ENCODE data around the gene GRM1.
A peak's percentile ranks its signal among the peaks of the same experiment; 100 is the strongest.

The GRM1 gene

DNA sequence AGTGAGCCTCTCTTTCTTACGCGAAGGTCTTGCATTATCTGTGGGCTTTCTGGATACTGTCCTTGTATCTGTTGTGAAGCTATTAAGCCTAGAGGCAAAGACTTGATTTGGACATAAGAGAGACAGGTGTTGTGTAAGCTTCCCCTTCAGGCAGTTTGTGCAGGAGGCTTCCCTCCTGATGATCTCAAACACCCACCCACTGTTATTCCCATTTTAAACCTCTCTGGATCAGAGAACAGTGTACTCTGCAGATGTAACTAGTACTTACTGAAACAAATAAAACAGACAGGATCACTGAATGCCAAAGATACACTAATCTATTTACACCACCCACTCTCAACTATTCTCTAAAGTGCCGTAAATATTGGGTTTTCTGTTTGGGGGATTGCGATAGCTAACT lies 401.0 kb downstream of the GRM1 start:
- H3K27me3 ChIP-seq: no peaks in the 10 kb centered on the region
- no peaks in the 10 kb centered on the region; the same call in 1 of the 2 replicates for H3K9me3 ChIP-seq
- H3K9ac ChIP-seq: no peak overlapping the region
- H3K4me3 ChIP-seq: no peak overlapping the region
- no peak for TF ChIP-seq Cebpa-rat (IDR thresholded peaks at IDR 0.05)
- no peaks in the 10 kb centered on the region for H3K36me3 ChIP-seq
- no peaks in the 10 kb centered on the region for H3K4me1 ChIP-seq
- H4K20me1 ChIP-seq: no peaks in the 10 kb centered on the region
- no peak overlapping the region for H3K4me2 ChIP-seq
- no peak overlapping the region for H3K27ac ChIP-seq

DNA sequence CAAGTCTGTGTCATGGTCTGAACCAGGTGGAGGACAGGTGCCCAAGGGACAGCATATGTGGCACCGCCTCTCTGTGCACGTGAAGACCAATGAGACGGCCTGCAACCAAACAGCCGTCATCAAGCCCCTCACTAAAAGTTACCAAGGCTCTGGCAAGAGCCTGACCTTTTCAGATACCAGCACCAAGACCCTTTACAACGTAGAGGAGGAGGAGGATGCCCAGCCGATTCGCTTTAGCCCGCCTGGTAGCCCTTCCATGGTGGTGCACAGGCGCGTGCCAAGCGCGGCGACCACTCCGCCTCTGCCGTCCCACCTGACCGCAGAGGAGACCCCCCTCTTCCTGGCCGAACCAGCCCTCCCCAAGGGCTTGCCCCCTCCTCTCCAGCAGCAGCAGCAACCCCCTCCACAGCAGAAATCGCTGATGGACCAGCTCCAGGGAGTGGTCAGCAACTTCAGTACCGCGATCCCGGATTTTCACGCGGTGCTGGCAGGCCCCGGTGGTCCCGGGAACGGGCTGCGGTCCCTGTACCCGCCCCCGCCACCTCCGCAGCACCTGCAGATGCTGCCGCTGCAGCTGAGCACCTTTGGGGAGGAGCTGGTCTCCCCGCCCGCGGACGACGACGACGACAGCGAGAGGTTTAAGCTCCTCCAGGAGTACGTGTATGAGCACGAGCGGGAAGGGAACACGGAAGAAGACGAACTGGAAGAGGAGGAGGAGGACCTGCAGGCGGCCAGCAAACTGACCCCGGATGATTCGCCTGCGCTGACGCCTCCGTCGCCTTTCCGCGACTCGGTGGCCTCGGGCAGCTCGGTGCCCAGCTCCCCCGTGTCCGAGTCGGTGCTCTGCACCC lies 405.2 kb downstream of the GRM1 start:
- no peak overlapping the region for H3K9ac ChIP-seq
- no peaks in the 10 kb centered on the region for H4K20me1 ChIP-seq
- H3K36me3 ChIP-seq: no peaks in the 10 kb centered on the region
- no peaks in the 10 kb centered on the region for H3K4me1 ChIP-seq
- H3K27ac ChIP-seq: no peak overlapping the region
- no peak for TF ChIP-seq Cebpa-rat (IDR thresholded peaks at IDR 0.05)
- no peaks in the 10 kb centered on the region for H3K27me3 ChIP-seq
- H3K4me3 ChIP-seq: no peak overlapping the region
- H3K9me3 ChIP-seq: no peaks in the 10 kb centered on the region; the same call in 1 of the 2 replicates
- no peak overlapping the region for H3K4me2 ChIP-seq

DNA sequence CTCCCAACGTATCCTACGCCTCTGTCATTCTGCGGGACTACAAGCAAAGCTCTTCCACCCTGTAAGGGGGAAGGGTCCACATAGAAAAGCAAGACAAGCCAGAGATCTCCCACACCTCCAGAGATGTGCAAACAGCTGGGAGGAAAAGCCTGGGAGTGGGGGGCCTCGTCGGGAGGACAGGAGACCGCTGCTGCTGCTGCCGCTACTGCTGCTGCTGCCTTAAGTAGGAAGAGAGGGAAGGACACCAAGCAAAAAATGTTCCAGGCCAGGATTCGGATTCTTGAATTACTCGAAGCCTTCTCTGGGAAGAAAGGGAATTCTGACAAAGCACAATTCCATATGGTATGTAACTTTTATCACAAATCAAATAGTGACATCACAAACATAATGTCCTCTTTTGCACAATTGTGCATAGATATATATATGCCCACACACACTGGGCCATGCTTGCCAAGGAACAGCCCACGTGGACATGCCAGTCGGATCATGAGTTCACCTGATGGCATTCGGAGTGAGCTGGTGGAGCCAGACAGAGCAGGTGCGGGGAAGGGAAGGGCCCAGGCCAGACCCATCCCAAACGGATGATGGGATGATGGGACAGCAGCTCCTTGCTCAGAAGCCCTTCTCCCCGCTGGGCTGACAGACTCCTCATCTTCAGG lies 406.0 kb downstream of the GRM1 start:
- Histone ChIP-seq H3K4me3 (no peak overlapping the region), H3K4me2 (no peak overlapping the region), H3K27me3 (no peaks in the 10 kb centered on the region), H4K20me1 (no peaks in the 10 kb centered on the region), H3K27ac (no peak overlapping the region), H3K9ac (no peak overlapping the region), H3K4me1 (no peaks in the 10 kb centered on the region), H3K9me3 (no peaks in the 10 kb centered on the region; the same call in 1 of the 2 replicates), H3K36me3 (no peaks in the 10 kb centered on the region)
- no peak for TF ChIP-seq Cebpa-rat (IDR thresholded peaks at IDR 0.05)

DNA sequence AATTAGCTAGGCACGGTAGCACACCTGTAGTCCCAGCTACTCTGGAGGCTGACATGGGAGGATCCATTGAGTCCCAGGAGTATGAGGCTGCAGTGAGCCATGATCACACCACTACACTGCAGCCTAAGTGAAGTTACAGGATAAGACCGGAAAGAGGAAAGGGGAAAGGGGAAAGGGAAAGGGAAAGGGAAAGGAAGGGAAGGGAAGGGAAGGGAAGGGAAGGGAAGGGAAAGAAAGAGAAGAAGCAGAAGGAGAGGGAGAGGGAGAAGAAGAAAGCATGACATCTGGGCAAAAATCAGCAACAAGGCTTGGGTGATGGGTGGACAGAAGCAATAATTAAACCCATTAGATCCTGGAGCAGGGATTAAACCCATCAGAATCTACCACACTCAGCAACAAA lies 413.0 kb downstream of the GRM1 start:
- H3K4me3 ChIP-seq: no peak overlapping the region
- H3K36me3 ChIP-seq: no peaks in the 10 kb centered on the region
- no peaks in the 10 kb centered on the region for H3K27me3 ChIP-seq
- H3K27ac ChIP-seq: no peak overlapping the region
- no peaks in the 10 kb centered on the region for H4K20me1 ChIP-seq
- no peaks in the 10 kb centered on the region for H3K9me3 ChIP-seq
- TF ChIP-seq Cebpa-rat (IDR thresholded peaks at IDR 0.05): no peak
- H3K4me2 ChIP-seq: no peak overlapping the region
- H3K9ac ChIP-seq: no peak overlapping the region
- H3K4me1 ChIP-seq: no peaks in the 10 kb centered on the region

DNA sequence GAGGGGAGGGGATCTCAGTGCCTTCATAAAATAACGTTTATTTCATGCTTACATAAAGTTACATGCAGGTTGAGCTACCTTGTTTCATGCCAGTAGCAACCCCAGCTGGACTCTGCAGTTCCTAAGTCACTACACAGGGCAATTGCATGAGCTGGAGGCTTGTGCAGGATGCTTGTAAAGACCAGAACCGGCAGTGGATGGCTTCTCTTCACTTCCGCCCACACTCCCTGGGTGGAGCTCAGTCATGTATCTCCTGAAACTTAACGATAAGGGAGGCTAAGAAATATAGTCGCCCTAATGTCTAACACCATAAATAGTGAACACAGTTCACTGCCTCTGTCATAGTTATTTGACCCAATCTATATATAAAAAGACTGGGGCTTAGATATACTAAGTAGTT lies 415.3 kb downstream of the GRM1 start:
- Histone ChIP-seq H3K4me1 (no peaks in the 10 kb centered on the region), H3K27ac (no peak overlapping the region), H3K9ac (no peak overlapping the region), H3K36me3 (no peaks in the 10 kb centered on the region), H3K9me3 (no peaks in the 10 kb centered on the region), H3K4me3 (no peak overlapping the region), H3K27me3 (no peaks in the 10 kb centered on the region), H3K4me2 (no peak overlapping the region), H4K20me1 (no peaks in the 10 kb centered on the region)
- TF ChIP-seq Cebpa-rat (IDR thresholded peaks at IDR 0.05): no peak

- Histone ChIP-seq H3K27ac (no peak overlapping the region), H3K9me3 (no peaks in the 10 kb centered on the region), H3K36me3 (no peaks in the 10 kb centered on the region), H3K9ac (no peak overlapping the region), H3K4me1 (no peaks in the 10 kb centered on the region), H3K27me3 (no peaks in the 10 kb centered on the region), H3K4me2 (no peak overlapping the region), H4K20me1 (no peaks in the 10 kb centered on the region), H3K4me3 (no peak overlapping the region)
- no peak for TF ChIP-seq Cebpa-rat (IDR thresholded peaks at IDR 0.05)
Measured at GRCh38 chr6:146445233-146445632, 416.4 kb downstream of the GRM1 start.

DNA sequence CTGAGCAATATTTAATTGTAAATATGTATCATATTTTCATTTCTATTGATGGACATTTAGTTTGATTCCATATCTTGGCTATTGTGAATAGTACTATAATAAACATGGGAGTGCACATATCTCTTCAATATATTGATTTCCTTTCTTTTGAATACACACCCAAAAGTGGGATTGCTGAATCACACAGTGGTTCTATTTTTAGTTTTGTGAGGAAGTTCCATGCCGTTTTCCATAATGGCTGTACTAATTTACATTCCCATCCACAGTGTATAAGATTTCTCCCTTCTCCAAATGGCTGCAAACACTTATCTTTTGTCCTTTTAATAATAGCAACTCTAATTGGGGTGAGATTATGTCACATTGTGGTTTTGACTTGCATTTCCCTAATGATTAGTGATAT lies 428.0 kb downstream of the GRM1 start:
- no peaks in the 10 kb centered on the region for H3K27me3 ChIP-seq
- no peak overlapping the region for H3K9ac ChIP-seq
- no peak overlapping the region for H3K4me3 ChIP-seq
- no peak for TF ChIP-seq Cebpa-rat (IDR thresholded peaks at IDR 0.05)
- H3K4me2 ChIP-seq: no peak overlapping the region
- no peaks in the 10 kb centered on the region for H4K20me1 ChIP-seq
- H3K36me3 ChIP-seq: no peaks in the 10 kb centered on the region
- no peak overlapping the region for H3K27ac ChIP-seq
- peaks cover 9% of the 10 kb centered on the region for H3K9me3 ChIP-seq
- no peaks in the 10 kb centered on the region for H3K4me1 ChIP-seq

DNA sequence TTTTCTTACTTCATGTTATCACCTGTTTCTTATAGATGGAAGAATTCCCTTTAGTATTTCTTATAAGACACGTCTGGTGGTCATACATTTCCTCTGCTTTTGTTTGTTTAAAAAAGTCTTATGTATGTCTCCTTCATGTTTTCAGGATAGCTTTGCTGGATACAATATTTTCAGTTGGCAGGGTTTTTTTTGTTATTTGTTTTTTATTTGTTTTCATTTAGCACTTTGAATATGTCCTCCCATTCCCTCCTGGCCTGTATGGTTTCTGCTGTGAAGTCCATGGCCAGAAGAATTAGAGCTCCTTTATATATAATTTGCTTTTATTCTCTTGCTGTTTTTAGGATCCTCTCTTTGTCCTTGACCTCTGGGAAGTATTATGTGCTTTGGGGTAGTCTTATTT lies 432.1 kb downstream of the GRM1 start:
- H3K27me3 ChIP-seq: no peaks in the 10 kb centered on the region
- H3K9ac ChIP-seq: no peak overlapping the region
- H3K4me3 ChIP-seq: no peak overlapping the region
- TF ChIP-seq Cebpa-rat (IDR thresholded peaks at IDR 0.05): no peak
- H3K4me2 ChIP-seq: no peak overlapping the region
- H3K36me3 ChIP-seq: no peaks in the 10 kb centered on the region
- H3K27ac ChIP-seq: no peak overlapping the region
- peaks cover 12% of the 10 kb centered on the region for H3K9me3 ChIP-seq
- no peaks in the 10 kb centered on the region for H4K20me1 ChIP-seq
- no peaks in the 10 kb centered on the region for H3K4me1 ChIP-seq

GRCh38 chr6:146470091-146470770 lies 441.4 kb downstream of the GRM1 start:
- H4K20me1 ChIP-seq: no peaks in the 10 kb centered on the region

DNA sequence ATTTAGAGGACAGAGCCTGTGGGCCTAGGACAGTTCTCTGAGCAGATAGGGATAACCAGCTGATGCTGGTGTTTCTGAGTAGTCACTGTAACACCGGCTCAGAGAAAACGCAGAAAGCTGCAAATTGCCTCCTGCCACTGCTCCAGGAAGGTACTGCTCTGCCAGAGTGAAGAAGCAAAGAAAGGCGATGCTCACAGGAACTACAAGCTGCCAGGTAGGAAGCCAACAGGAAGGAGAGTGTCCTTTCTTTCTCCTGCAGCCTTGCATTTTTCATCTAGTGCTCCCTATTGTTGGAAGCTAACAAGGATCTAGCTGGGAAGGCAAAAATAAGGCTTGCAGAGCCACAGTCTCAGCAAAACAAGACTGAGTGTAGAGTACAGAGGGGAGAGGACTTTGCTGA lies 444.1 kb downstream of the GRM1 start:
- Histone ChIP-seq H3K4me2 (no peak overlapping the region), H3K9me3 (0 out of 2 replicates have a peak, but pooled peaks cover 5% of the 10 kb centered on the region), H3K4me3 (no peak overlapping the region), H3K27ac (no peak overlapping the region), H3K27me3 (no peaks in the 10 kb centered on the region), H3K9ac (no peak overlapping the region), H3K36me3 (no peaks in the 10 kb centered on the region), H3K4me1 (peaks cover 13% of the 10 kb centered on the region), H4K20me1 (no peaks in the 10 kb centered on the region)
- TF ChIP-seq Cebpa-rat (IDR thresholded peaks at IDR 0.05): no peak

More at GRCh38 chr6:146470091-146470770, 441.4 kb downstream of the GRM1 start:
- Histone ChIP-seq H3K4me3 (no peak overlapping the region), H3K9me3 (0 out of 2 replicates have a peak, but pooled peaks cover under 1% of the 10 kb centered on the region), H3K36me3 (no peaks in the 10 kb centered on the region), H3K27ac (no peak overlapping the region), H3K4me2 (no peak overlapping the region), H3K4me1 (no peaks in the 10 kb centered on the region), H3K9ac (no peak overlapping the region), H3K27me3 (no peaks in the 10 kb centered on the region)
- TF ChIP-seq Cebpa-rat (IDR thresholded peaks at IDR 0.05): peak; percentile 60; the same call in 1 of the 2 replicates
